Stimulated activated CD4-positive, alpha-beta T cell treated with anti-CD3 and anti-CD28 coated beads, TNF-alpha, amount 100 ng/mL, for 48 hours (primary cell): Measurements from ENCODE around the gene STK32C.
"Not testable (repeated sequence)": the region's sequence is repeated elsewhere in the genome, so short reads cannot be mapped to it uniquely, and the experiment has no call there.

Experiments used
- DNase-seq, 3 donors: peaks; one replicate each; pipeline ENCODE4 v3.0.0-alpha.2; 2020; ENCODE audit warnings: low read depth in 3 of 3

STK32C gene

DNA sequence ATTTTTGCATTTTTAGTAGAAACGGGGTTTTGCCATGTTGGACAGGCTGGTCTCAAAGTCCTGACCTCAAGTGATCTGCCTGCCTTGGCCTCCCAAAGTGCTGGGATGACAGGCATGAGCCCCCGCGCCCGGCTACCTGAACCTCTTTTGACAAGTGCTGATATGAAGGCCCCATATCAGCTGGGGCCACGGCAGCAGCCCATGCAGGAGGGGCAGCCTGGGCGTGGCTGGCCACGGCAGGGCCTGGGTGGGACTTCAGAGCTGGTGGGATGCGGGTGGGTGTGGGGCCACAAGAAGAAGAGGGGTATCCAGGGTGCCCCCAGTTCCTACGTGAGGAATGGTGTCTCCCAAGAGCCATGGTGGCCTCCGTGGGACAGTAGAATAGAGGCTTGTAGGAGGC is 31.1 kb upstream of the STK32C start:
- DNase-seq: no peak

DNA sequence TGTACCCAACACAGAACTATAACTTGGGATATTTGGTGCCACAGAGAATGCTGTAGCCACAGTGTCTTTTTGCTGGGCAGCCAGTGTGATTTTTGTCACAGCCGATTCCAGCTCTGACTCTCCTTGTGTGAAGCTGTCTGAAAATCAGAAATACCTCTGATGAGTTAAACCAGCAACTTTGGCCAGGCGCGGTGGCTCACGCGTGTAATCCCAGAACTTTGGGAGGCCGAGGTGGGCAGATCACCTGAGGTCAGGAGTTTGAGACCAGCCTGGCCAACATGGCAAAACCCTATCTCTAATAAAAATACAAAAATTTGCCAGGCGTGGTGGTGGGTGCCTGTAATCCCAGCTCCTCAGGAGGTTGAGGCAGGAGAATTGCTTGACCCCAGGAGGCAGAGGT is 30.1 kb upstream of the STK32C start:
- not testable (repeated sequence) for DNase-seq

DNA sequence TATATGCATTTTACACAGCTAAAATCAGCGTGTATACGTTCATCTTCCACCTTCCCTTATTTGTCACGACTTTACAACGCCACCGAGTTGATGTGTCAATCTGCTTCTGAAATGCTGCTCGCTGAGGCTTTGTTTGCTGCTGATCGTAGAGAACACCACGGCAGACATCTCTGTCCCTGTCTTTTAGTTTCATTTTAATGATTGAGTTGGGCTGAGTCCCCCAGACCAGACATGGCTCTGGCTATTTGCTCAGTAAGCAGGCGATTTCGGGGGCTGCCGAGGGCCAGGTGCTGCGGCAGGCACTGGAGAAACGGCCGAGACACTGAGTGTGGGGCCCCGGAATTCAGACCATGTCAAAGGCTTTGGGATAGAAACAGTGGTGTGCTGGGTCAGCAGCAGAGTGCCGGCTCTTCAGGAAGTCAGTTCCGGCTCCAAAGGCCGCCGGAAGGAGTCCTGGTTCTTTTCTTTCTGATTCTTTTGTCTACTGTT is 29.2 kb upstream of the STK32C start:
- DNase-seq: no peak

DNA sequence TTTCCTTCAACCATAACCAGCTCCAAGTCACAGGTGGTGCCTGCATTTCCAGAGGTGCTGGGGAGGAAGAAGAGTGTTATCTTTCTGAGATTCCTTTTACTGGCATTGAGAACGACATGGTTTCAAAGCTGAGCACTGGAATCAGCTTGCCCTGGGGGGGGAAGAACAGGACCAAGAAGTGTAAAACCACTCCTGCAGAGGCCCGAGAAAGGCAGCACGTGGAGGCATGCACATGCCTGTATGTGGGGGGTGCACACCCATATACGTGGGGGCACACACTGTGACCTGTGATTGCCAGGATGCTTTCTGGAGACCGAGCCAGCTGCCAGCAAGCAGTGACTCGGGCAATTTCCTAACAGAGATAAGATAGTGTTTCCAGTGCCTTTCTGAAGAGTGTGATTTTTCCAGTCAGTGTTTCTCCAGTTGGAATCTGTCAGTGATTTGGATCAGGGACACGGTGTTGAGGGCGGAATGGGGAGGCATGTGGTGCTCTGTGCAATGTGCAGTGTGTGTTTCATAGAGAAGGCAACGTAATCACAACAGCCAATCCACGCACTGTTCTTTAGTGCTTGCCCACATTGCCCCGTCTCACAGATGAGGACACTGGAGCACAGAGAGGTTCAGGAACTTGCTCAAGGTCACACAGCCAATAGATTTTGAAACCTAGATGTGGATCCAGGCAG is 28.5 kb upstream of the STK32C start:
- DNase-seq: no peak

DNA sequence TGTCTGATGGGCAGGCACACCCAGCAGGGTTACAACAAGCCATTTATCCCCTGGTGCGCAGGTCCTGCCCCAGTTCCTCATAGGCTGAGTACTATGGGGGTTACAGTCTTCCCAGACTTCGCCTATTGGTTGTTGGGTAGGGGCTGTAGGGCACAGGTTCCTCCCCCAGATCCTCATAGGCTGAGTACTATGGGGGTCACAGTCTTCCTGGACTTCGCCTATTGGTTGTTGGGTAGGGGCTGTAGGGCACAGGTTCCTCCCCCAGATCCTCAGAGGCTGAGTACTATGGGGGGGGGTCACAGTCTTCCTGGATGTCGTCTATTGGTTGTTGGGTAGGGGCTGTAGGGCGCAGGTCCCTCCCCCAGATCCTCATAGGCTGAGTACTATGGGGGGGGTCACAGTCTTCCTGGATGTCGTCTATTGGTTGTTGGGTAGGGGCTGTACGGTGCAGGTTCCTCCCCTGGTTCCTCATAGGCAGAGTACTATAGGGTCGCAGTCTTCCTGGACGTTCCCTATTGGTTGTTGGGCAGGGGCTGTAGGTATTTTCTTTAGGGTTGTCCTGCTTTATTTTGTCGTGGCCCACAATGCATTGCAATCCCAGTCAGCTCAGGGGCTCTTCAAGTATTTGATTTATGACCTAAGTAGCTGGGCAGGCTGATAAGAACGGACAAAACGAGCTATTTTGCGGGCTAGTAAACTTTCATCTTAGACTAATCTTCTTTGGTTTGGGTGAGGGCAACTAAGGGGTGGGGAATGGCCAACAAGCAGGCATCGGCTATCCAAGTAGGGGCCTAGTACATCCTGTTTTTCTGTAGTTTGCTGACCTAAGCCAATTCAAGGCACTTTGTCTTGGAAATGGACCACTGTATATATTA is 27.7 kb upstream of the STK32C start:
- DNase-seq: no peak

DNA sequence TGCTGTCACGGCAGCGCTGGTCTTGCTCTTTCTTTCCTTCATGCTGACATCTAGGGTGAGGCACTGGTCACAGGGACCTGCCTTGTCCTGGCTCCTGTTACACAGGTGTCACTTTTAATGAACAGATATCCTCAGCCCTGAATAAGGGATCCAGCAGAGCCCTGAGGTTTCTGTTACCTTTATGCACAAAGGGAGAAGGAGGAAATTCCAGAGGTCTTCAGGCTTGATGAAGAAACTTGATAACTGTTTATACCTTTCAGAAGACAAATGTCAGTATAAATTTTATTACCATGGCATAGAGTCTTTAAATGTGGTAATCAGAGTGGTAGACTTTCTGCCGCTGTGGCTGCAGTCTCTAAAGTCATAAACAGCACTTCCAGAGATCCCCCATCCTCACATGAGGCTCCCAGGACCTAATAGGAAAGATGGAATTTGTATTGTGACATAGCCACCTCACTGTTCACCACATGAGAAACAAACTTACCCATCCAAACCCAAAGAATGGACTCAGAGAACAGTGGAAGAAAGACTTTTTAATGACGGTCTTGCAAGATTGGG is 27.0 kb upstream of the STK32C start:
- no peak for DNase-seq

DNA sequence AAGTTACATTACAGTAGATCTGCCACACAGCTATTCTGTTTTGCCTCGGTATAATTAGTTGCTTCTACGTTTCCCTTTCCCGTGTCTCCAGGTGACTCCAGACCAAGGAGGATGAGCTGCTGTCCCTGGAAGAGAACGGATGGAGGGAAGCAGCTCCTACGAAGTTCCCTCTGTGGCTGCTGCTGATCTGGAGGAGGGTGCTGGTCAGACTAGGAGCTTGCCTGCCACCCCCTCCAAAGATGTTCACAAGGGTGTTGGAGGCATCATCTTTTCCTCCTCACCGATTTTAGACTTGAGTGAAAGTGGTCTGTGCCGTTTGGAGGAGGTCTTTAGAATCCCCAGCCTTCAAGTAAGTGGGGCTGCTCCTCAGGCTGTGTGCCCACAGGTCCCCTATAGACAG is 25.6 kb upstream of the STK32C start:
- DNase-seq: no peak

DNA sequence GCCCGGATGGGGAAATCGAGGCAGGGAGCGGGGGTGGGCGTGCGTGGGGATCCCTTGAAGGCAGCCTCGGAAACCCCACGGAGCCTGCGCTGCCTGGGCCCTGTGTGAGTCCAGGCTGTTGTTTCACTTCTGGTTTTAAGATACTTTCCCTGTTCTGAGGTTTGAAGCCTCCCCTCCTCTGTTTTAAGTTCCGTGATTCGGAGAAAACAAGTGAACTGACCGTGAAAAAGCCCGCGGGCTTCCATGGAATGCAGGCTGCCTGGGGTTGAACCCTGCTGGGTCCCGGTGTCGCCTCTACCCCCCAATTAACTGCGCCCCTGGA is 24.6 kb upstream of the STK32C start:
- no peak for DNase-seq

DNA sequence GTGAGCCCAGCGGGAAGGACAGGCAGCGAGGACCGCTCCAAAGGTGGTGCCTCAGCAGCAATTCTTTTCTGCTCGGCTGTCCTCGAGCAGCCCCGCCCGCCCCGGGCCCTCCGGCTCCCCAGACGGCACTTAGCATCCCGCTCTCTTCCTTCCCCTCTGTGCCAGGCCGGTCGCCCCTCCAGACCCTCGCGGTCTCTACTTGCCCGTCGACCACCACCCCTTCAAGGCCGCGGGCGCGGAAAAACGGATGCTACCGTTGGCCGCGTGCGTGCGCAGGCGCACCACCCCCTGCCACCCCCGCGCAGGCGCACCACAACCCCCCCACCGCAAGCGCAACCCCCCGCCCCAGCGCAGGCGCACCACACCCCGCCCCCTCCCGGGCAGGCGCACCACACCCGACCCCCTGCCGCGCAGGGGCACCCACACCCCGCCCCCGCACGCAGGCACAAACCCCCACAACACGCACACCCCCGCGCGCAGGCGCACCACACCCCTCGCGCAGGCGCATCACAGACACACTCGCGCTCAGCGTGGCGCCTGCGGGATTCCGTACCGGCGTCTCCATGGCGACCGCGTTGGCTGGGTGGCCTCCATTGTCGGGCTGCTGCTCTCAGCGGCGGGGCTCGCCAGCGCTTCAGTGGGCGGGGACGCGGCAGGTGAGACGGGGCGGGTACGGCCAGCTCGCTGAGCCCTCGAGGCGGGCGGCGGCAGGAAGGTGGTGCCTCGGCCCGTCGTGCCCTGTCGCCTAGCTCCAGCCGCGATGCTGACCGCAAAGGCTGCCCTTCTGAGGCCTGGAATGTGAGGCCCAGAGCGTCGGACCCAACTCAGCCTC is 24.1 kb upstream of the STK32C start, which contains the start of gene LRRC27:
Gene LRRC27 (plus strand): TSS at position 593 of the 832 bp plus-strand sequence. CDS start 1,332 bp downstream, outside the sequence.
- DNase-seq: peak; percentile 95 to 98 (median 97)

DNA sequence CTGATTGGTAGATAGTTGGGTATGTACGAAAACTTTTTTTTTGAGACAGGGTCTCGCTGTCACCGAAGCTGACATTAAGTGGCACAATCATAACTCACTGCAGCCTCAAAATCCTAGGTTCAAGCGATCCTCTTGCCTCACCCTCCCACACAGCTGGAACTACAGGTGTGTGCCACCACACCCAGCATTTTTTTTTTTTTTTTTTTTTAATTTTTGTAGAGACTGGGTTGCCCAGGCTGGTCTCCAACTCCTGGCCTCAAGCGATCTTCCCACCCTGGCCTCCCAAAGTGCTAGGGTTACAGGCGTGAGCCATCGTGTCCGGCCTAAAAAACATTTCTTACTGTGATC is 22.7 kb upstream of the STK32C start:
- no peak for DNase-seq

DNA sequence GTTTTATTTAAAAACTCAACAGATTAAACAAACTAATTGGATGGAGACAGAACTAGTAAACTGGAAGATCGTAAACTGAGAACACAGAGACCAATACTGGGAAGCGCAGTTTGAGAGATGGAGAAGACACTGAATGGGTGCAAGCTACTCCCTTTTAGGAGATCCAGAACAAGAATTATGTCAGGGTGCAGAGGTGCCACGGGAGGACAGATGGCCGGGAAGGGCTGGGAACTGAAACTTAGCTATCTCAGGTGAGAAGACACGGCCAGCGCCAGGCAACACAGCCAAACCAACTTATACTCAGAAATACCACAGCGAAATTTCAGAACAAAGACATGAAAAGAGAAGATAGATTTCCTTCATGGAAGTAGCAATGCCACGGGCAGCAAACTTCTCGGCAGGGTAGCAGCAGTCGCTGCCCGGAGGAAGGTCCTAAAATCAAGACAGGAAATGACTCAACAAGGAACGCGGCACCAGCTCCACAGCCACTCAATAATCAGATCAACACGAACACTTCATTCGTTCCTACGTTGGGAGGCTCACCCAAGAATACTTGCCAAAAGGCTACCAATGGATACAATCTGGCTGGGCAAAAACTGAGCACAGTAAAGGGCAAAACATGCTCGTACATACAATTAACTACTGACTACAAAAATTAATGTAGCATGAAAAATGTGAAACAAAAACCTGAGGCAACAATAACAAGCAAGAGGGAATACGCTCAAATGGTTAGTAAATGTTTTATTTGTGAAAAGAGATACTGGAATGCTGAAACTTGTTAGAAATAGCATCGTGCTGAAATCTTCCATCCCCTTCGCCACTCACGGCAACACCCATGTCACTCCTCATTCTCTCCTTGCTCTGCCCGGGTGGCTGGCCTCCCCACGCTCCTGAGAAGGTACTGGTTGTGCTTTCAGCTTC is 22.1 kb upstream of the STK32C start:
- no peak for DNase-seq

DNA sequence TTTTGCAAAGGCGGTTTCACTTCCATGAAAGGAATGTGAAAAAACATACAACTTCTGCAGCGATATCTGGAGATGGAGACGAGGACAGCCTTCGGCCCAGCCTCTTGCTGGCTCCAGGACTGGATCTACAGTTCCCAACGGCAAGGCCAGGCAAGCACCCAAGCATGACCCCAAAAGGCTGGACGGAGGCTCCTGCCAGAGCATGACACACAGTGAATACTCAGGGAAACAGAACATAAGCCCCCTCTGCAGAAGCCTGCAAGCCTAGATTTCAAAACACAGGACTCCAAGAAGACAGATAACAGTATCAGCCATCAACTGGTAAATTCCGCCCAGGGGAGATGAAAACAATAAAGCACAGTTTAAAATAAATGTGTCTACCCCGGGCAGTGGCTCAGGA is 21.0 kb upstream of the STK32C start:
- no peak for DNase-seq

DNA sequence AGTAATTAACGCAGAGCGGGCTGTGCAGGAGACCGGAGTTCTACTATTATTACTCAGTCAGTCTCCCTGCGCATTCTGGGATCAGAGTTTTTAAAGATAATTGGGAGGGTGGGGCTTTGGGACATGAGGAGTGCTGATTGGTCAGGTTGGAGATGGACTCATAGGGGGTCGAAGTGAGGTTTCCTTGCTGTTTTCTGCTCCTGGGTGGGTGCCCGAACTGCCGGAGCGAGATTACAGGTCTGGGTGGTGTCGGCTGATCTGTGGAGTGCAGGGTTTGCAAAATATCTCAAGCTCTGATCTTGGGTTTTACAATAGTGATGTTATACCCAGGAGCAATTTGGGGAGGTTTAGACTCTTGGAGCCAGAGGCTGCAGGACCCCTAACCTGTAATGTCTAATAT is 20.4 kb upstream of the STK32C start:
- DNase-seq: no peak

DNA sequence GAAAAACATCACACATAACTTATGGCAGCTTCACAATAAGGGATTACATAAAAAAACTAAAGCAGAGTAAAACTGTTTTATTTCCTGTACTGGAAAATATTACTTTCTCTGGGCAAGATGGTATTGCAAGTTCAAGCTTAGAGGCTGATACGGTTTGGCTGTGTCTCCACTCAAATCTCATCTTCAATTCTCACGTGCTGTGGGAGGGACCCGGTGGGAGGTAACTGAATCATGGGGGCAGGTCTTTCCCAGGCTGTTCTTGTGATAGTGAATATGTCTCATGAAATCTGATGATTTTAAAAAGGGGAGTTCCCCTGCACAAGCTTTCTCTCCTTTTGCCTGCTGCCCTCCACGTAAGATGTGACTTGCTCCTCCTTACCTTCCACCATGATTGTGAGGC is 19.2 kb upstream of the STK32C start:
- peak in 1 of 3 donors; percentile 53 for DNase-seq

DNA sequence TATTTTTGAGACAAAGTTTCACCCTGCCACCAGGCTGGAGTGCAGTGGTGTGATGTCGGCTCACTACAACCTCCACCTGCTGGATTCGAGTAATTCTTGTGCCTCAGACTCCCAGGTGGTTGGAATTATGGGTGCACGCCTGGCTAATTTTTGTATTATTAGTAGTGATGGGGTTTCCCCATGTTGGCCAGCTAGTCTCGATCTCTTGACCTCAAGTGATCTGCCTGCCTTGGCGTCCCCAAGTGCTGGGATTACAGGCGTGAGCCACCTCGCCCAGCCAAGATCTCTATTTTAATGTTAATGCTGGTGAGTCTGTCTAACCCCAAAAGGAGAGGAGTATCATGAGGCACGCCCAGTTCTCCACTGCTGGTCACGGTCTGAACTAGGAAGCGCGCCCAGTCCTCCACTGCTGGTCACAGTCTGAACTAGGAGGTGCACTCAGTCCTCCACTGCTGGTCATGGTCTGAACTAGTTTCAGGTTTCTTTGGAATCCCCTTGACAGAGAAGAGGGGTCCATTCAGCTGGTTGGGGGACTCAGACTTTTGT is 18.7 kb upstream of the STK32C start:
- DNase-seq: no peak

DNA sequence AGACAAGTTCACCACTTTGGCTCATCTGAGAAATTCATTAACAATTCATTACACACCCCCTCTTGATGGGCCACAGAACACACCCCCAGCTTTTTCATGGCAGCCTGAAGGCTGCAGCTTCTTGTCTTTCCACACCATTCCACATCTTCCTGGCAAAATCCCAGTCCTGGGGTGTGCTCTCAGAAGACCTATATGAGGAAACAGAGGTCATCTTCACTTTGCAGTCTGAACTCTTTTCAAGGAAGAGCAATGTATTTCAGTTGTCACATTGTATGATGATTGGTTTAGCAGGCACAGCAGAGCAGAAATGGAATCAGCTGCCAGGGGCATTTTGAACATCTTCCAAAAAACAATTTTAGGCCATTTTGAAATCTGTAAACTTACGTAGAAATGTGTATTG is 16.4 kb upstream of the STK32C start:
- DNase-seq: no peak

DNA sequence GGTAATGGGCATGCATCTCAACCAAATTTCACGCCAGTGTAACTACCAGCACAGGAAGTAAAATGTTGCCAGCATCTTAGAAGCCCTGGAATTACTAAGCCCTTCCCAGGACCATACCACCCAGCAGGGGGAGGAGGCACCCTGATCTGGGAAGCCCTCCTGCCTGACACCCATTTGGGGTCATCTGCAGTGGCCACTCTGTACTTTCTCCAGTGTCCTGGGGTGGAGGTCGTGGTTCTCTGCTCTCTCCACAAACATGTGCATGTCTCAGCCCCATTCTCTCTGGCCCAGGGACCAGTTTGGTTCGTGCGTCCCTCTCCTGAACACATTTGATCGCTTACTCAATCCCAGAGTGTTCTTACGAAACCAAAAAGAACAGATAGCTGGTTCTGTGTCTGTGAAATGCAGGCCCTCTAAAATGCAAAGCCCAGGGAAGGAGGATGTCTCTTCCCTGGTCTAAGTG is 14.9 kb upstream of the STK32C start:
- no peak for DNase-seq

DNA sequence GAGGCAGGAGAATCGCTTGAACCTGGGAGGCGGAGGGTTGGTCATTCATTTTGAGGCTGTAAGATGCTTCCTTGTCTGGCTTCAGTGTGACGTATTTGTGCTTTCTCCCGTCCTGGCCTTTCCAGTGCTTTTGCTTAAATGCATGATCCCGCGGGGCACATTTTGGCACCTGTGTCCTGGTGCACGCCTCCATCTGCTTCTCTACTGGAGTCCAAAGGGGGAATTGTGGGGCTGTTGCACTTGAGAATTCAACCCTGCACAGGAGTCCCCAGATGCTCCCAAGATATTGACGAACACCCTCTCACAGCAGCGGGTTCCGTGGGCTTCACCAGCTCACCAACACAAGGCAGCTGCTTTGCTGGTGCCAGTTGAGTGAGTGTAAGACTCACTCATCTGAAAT is 14.0 kb upstream of the STK32C start:
- DNase-seq: no peak

DNA sequence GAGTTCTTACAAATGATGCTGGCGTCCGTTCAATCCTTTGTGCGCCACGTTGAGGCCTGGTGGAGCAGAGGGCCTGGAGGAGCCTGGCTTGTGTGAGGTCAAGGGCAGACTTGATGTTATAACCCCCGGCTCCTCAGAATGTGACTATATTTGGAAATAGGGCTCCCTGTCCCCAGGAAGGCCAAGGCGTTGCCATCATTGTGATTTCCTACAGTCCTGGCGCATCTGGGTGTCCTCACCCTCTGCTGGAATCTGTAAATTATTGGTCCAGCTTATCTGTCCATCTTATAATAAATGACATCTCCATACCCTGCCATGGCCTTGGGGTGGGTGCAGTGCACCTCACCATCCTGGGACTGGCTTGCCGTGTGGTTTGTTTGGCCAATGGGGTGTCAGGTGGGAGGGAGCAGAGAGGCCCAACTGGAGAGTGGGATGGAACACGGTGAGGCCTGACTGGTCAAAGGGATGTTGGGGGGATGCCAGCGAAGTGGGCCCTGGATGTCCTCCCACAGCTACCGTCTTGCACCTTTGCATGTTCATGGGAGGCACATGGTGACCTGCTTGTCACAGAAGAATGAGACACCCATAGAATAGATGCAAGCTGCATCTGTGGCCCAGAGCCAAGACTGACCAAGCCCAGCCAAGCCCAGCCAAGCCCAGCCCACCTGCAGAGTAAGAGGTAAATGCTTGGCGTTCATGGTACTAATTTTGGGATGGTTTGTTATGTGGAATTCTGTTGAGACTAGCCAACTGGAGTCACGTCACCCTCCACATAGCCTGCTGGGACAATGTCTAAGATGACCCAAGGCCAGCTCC is 13.1 kb upstream of the STK32C start:
- no peak for DNase-seq
